Stimulated activated naive CD4-positive, alpha-beta T cell (primary cell): ENCODE measurements around the gene LIME1.
A peak's percentile ranks its signal among the peaks of the same experiment; 100 is the strongest.
"Not testable (repeated sequence)": the region's sequence is repeated elsewhere in the genome, so short reads cannot be mapped to it uniquely, and the experiment has no call there.

ENCODE experiments used
- DNase-seq, 6 experiments: peaks; one replicate each; lab custom pipeline; 2025; lab: John Stamatoyannopoulos, UW

The LIME1 gene

DNA sequence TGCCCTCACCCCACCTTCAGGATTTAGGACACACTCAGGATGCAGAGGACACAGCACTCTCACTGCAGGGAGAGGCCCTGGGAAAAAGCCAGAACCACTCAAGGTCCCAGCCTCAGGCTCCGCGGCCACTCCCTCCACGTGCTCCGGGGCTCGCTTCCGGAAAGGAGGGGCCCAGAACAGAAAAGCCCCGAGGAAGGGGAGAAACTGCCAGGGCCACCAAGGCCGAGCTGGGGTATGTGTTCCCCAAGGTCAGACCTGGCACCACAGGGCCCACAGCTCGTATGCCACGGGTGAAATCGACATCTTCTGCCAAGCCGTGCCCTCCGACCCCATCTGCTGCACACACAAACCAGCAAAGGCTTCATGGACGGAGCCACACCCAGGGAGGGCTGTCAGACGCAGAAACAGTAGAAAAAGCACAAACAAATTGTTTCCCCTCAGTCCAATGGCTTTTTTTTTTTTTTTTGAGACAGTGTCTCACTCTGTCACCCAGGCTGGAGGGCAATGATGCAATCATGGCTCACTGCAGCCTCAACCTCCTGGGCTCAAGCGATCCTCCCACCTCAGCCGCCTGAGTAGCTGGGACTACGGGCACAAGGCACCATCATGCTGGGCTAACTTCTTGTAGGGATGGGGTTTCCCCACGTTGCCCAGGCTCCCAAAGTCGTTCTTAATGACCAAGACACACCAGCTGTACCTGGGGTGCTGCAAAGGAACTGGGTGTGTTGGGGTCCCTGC is 36.5 kb downstream of the LIME1 start:
- DNase-seq = no peak

DNA sequence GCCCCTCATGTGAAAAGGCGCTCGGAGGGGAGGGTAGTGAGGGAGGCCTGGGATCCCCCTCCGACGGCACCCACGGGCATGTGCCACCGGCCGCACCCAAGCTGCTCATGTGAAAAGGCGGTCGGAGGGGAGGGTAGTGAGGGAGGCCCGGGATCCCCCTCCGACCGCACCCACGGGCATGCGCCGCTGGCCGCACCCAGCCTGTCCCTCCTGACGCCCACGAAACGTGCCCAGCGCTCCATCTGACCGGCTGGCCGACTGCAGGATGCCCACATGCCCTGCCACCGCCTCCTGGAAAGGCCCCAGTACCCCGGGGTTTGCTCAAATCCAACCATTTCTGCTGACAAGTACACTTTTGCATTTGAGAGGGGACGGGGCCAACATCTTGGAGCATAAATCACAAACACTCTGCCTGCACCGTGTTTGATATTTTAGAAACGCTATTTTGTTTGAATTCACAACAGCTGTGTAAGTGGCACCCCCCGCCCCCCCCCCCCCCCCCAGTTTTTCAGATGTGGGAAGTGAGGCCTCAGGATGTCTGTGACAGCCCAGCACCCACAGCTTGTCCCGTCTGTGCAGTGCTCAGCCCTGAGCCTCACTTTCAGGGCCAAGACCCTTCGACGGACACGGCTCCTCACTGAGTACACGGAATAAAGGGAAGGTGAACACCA is 37.2 kb downstream of the LIME1 start:
- no peak for DNase-seq

DNA sequence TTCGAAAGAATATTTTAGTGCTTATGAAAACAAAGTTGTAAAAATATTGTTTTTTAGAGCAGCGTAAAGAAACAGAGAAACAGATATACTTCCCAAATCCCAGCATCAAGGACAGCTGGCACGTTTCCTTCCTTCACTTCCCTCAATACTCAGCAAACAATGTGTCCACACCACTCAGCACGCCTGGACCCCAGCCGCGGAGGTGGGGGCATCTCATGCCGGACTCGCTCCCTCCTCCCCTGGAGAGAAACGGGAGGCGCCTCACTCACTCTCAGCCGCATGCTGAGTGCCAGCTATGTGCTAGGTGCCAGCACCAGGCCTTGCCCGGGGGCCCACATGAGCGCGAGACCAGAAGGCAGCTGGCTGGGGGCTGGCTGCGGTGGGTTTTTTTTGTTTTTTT is 37.8 kb downstream of the LIME1 start:
- DNase-seq = no peak

DNA sequence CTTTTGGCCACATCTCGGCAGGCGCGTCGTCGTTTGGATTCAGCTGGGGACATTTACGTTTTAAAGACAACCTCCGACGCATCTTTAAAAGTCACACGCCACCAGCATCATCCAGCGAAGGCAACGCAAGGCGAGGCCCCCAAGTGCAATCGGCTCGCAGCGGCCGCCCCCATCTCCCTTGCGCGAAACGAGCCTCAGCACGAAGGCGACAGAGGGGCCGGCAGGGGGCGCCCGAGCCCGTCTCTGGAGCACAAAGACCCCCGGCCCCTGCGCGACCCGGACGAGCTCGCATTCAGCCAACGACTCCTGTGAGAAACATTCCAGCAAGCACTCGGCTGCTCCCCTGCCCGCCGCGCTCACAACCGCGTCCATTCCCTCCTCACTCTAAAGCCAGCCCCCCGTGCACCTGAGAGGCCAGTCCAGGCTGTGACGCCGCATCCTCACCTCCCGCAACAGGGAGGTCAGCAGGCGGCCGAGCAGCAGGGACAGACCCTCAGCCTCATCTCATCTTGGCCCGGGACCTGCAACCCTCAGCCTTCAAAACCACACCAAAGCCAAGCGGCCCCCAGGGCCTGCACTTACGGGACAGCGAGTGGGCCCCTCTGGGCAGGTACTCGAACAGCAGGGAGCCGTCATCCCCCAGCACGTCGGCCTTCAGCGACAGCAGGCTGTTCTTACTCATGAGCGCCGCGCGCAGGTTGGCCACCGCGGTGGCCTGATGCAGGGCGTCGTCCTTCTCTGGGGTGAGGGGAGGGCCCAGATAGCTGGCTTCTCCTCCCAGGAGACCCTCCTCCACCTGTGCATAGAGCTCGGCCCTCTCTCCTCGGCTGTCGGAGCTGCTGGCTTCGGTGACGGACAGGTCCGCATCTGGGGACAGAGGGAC is 38.9 kb downstream of the LIME1 start:
- DNase-seq = peak in 5 of 6 experiments; percentile 7 to 40 (median 12)

DNA sequence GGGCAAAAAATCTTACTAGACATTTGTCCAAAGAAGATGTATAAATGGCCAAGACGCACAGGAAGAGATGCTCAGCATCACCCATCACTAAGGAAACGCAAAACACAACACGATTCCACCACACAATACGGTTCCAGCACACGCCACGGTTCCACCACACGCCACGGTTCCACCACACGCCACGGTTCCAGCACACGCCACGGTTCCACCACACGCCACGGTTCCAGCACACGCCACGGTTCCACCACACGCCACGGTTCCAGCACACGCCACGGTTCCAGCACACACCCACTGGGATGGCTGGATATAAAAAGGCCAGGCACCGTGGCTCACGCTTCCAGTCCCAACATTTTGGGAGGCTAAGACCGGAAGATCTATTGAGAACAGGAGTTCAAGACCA is 40.4 kb downstream of the LIME1 start:
- not testable (repeated sequence) for DNase-seq

DNA sequence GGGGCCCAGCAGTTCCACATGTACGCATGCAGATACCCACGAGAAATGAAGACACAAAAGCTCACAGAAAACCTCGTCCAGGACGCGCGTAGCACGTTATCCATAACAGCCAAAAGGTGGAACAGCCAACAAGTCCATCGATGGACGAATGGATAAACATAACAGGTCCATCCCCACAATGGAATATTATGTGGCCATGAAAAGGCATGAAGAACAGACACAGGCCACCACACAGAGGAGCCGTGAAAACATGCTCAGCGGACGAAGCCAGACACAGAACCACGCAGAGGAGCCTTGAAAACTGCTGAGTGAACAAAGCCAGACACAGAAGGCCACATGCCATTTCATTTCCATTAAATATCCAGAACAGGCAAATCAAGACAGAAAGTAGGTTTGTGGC is 41.1 kb downstream of the LIME1 start:
- DNase-seq = no peak

DNA sequence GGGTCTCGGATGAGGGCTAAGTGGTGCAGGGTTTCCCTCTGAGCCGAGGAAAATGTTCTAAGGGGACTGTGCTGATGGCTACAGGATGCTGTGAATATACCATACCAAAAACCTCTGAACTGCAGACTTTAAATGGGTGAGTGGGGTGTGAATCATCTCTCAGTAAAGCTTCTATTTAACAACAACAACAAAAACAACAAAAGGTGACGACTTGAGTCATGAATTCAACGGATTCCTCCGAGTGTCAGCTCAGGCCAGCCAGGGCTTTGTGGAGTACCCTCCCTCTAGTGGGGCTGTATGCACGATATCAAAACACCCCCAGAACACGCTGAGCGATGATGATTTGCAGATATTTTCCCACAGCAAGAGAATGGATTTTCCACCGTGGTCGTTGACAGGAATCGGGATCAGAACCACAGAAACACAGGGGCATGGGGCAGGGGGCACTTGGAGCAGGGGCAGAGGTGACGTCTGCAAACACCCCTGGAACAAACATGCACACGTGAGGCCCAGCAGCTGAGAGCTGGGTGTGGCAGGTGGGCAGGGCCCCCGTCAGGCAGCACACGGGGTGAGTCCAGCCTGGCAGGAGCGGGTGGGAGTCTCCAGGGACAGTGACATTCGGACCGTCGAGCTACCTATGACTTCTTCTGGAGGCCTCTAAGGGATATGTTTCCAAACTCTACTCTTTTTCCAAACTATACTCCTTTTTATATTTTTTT is 41.7 kb downstream of the LIME1 start:
- no peak for DNase-seq

DNA sequence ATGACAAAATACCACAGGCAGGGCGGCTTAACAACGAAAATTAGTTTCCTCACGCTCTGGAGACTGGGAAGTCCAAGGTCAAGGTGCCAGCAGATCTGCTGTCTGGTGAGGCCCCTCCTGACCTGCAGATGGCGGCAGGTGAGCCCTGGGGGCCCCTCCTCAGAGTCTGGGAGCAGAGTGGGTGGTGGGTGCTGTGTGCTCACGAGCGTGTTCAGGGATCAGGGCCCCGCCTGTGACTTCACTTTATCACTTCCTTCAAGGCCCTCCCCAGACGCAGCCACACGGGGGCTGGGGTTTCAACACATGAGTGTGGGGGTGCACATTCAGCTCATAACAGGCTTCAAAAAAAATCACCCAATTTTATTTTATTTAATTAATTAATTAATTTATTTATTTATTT is 42.4 kb downstream of the LIME1 start:
- DNase-seq = no peak

DNA sequence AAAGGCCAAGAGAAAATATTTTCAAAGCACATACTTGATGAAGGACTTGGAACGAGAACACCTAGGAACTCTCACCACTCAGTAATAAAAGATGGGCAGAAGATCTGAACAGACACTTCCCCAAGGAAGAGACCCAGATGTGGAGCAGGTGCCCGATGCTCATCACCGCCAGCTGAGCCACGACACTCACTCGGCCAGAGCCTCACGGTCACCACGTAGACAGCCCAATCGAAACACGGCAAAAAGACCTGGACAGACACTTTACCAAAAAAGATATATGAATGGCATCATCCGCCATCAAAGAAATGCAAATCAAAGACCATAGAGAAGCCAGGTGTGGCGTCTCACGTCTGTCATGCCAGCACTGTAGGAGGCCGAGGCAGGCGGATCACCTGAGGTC is 44.7 kb downstream of the LIME1 start:
- DNase-seq = no peak

DNA sequence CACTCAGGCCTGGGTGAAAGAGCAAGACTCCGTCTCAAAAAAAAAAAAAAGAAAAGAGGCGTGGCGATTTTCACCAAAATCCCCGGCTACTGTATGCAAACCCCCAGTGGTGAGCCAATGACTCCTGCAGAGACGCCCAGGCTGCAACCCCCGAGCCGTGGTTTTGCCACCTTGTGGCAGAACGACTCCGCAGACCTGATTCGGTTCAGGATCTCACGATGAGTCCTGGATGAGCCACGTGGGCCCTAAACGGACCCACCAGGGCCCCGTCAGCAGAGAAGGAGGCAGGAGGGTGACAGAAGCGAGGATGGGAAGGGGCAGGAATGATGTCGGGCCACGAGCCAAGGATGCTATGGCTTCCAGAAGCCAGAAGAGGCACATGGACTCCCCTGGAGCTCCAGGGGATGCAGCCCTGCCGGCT is 45.6 kb downstream of the LIME1 start:
- peak; percentile 19 to 75 (median 68) for DNase-seq

DNA sequence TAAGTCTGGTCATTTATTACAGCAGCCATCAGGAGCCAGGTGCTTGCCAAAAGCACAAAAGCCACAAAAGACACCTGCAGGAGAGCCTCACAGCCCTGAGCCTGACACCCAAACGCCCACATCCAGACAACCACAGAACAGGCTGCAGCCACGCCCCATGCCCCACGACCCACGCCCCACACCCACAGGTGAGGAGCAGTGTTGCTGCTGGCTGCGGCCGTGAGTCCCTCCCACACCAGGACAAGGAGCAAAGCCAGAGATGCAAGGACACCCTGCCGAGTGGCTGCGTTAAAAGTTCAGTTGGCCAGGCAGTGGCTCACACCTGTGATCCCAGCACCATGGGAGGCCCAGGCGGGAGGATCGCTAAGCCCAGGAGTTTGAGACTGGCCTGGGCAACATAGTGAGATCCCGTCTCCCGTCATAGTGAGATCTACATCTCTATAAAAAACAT is 46.1 kb downstream of the LIME1 start:
- DNase-seq = peak in 1 of 6 experiments; percentile 10

DNA sequence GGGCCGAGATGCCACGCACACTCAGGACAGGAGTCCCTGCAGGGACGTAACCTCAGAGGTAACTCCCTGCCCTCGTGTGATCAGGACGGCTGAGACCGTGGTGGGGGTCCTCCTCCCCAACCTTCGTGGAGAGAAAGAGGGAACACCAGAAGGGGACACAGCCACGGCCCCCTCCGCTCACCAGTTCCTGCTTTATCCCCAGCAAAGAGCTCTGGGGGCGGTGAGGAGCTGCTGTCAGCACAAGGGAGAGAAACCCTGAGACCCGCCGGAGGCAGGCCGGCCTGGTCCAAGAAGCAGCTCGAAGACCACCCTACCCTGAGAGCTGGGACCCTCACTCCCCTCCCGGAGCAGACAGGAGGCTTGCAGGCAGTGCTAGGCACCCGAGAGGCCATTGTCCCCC is 47.5 kb downstream of the LIME1 start:
- DNase-seq = no peak

DNA sequence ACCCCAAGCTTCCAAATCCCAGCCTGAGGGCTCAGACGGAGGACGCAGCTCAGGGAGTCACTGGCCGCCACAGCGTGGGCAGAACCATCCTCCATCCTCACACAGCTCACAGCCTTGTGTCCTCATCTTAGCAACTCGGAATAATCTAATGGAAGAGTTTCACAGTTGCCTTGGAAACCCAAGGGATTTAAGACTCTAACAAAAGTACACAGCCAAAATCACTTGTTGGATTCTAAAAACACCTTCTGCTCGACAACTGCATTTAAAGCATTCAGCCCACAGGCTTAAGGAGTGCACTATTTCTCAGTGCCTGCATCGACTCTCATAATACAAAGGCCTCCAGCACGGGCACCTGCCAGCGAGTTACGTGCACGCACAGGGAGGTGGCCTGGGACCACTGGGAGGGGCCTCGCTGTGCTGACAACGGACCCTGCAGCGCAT is 49.2 kb downstream of the LIME1 start:
- DNase-seq = no peak

DNA sequence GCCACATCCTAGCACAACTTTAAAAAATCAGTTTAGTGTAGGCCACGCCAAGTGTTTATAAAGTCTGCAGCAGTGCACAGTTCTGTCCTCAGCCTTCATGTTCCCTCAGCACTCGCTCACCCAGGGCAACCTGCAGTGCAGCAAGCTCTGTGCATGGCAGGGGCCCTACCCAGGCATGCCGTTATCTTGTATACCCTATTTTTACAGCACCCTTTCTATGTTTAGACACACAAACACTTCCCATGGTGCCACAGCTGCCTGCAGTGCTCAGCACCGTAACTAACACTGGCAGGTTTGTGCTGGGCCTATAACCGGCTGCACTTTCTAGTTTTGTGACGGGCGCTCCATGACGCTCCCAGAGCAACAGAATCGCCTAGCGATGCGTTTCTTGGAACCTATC is 50.8 kb downstream of the LIME1 start:
- DNase-seq = no peak

DNA sequence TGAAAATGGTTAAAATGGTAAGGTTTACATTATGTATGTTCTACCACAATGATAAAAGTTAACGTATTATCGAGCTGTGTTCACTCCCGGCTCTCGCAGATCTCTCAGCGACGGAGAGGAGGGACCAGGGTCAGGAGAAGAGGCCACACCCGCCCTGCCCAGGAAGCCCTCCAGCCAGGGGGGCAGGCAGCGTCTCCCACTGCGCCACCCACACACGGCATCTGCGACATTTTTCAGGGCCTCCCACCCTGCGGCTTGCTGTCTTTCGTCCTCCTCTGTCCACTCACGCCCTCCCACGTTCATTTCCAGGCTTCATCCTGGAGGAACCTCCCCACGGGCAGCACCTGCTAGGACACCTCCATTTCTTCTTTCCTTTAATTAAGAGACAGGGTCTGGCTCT is 51.3 kb downstream of the LIME1 start:
- no peak for DNase-seq
